Right cardiac atrium (tissue), 5 donors: ENCODE measurements around the gene SYNJ2. TPM values are rescaled to one million over a fixed set of nuclear protein-coding genes. Genes with fewer than 3 reads are reported as not detected.
A peak's percentile ranks its signal among the peaks of the same experiment; 100 is the strongest.

Experiments used
- ATAC-seq, 2 donors: fragments of 200-7000 bp; cut with Tn5 transposase; one replicate each; pipeline versions ENCODE4 v1.8.0 to v1.9.1; 2020; ENCODE audit warnings: moderate library complexity in 2 of 2, mild to moderate bottlenecking in 1 of 2
- DNase-seq, 3 donors: peaks; one replicate each; pipeline ENCODE4 v3.0.0-alpha.2; 2020
- H3K27ac ChIP-seq: one replicate; pipeline ENCODE4 v1.5.1; 2013; ENCODE audit warnings: mild to moderate bottlenecking, low read length, control low read depth, moderate library complexity
- H3K27me3 ChIP-seq: one replicate; pipeline ENCODE4 v1.6.1; 2013; ENCODE audit not compliant: control insufficient read depth, insufficient read depth
- H3K4me1 ChIP-seq: one replicate; pipeline ENCODE4 v1.6.1; 2013; ENCODE audit warnings: low read length; ENCODE audit not compliant: control insufficient read depth, insufficient read depth
- H3K4me3 ChIP-seq: one replicate; pipeline ENCODE4 v1.5.1; 2013; ENCODE audit warnings: low read length, control low read depth
- H3K9me3 ChIP-seq: one replicate; pipeline ENCODE4 v1.6.1; 2013; ENCODE audit warnings: low read length; ENCODE audit not compliant: control insufficient read depth
- WGBS: extraction: QIAGEN DNeasy Blood & Tissue Kit; methylation state at CpG from one replicate; pipeline ENCODE4 v1.1.7; 2013; 5-methylcytosine and 5-hydroxymethylcytosine counted together
- intact Hi-C, 4 donors: fragments of 100-400 bp; cut with DNase I; formaldehyde crosslinking; loops; one replicate each; pipeline versions ENCODE4 v1.11.0 to v1.14.0; 2022 to 2023
- polyA plus RNA-seq: library from polyadenylated mRNA; stranded (reverse); fragments of 200-250 nt; gene quantifications from one replicate; pipeline ENCODE4 v1.2.3, GENCODE V29; 2013
- total RNA-seq, 4 donors: library from RNA; stranded (reverse); fragmentation: NEBNext Ultra II Directional; extraction: Animal tissue kit (Norgen Biotek cat#: 25700); gene quantifications; one replicate each; pipeline ENCODE4 v1.2.1, GENCODE V29; 2021
- donor health status: healthy with polysubstance abuse.
- donor health status: DM: no; HTN: yes; CAD: no.
- donor health status: DM: no; HTN: no; CAD: no.
- donor health status: DM: no; HTN: yes; CAD: no; lungs with severe emphysema.
- donor health status: DM: yes; HTN: yes; CAD: no.

The SYNJ2 gene
- total and polyA plus RNA-seq, 5 donors: 9.5 to 26.3 (median 19.6) TPM

DNA sequence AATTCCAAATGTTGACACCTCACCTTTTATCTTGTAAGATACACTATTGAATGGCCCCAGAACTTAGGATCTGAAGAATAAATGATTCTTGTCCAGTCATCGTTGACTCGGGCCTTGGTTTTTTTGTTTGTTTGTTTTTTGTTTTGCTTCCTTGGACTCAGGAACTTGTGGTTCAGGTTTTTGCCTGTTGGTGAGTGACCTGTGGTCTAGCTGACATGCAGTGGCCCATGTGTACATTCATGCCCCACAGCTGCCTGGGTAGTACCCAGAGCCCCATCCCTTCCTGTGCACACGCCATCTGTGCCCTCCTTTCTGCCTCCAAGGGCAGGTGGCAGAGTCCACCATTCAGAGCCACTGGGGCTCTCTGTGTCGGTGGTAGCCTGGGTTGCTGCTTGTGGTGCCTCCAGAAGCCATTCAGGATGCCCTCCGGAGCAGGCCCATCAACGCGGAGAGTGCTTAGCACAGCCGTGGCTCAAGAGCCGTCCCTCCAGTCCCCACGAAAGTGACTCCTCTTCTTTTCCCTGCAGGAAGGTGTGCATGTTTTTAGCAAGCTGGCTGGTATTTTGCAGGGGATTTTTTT, 85.9 kb downstream of the SYNJ2 start:
- ATAC-seq: no peak
- Histone ChIP-seq H3K27ac (no peak overlapping the region), H3K4me1 (no peaks in the 10 kb centered on the region), H3K27me3 (no peaks in the 10 kb centered on the region), H3K4me3 (no peak overlapping the region), H3K9me3 (no peaks in the 10 kb centered on the region)
- no peak for DNase-seq
- intact Hi-C loops: loop anchor here in 3 of 4 donors (5.0 to 10.0 kb wide), 2 partner anchors 83 to 85 kb away; partner anchors contain the start of gene SYNJ2 (in 3 of the 3)
- WGBS: 86% methylated on average over 10 of the region's 10 CpGs

DNA sequence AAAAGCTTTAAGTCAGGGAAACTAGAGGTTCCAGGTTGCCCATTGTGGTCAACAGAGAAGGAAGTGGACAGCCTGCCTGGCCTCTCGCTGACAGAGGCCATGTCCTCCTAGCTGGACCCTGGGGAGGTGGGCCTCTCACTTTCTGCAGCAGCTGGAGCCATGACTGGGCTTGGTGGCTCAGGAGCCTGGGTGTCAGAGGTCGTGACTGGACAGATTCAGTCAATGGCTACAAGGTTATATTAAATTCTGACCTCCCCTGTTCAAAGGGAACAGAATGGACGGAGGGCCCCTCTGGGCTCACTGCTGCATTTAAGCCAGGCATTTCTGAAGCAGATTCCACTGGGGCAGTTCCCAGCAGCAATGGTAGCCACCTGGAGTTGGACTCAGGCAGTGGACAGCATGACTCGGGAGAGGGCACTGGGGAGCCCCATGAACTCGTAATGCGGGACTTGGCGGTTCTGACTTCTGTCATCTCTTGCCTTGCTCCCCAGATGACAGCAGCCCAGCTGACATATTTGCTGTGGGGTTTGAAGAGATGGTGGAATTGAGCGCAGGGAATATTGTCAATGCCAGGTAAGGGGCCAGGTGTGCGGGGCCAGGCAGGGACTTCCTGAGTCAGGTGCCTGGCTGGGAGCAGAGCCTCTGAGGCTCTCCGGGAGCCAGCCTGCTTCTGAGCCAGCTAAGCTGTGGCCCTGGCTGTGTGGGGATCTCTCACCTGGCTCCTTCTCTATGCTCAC, 86.7 kb downstream of the SYNJ2 start:
- intact Hi-C loops: loop anchor here in 3 of 4 donors (5.0 to 10.0 kb wide), 2 partner anchors 84 to 86 kb away; partner anchors contain the start of gene SYNJ2 (in 3 of the 3)
- DNase-seq (no peak), ATAC-seq (no peak)
- H3K27ac ChIP-seq: no peak overlapping the region
- WGBS: 92% methylated on average over 10 of the region's 10 CpGs
- no peak overlapping the region for H3K4me3 ChIP-seq
- H3K27me3 ChIP-seq: no peaks in the 10 kb centered on the region
- no peaks in the 10 kb centered on the region for H3K4me1 ChIP-seq
- no peaks in the 10 kb centered on the region for H3K9me3 ChIP-seq

DNA sequence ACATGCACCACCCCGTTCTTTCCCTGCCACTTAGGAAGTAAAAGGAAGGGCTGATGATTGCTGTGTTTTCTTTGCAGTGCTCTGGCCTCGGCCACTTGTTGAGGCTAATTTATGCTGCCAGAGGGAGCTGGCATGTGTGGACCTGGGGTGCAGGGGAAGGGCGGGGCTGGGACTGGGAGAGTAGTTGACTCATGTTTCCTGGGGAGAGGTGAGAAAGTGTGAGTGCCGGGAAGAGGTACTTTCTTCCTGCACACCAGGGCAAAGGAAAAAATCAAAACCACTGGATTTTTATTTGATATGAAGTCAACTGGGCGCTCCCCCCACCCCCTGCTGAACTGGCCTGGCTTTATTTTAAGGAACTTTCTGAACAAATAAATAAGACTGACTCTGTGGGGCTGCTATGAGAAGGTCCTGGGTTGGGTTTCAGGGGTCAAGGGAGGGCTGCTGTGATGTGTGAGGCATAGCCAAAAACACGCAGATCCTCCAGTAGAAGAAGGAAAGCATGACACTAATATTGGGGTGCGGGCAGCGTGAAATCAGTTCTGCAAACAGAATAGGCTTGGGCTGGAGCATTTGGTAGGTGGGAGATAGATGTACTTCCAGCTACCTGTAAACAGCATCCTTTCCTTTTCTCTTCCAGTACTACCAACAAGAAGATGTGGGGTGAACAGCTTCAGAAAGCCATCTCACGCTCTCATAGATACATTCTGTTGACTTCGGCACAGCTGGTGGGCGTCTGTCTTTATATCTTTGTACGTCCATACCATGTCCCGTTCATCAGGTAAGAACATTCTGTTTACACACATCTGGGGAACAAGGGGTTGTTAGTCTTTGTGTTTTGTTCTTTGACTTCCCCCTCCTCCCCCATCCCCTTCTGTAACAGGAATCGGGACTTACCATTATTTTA, 87.5 kb downstream of the SYNJ2 start:
- peak; percentile 62 to 80 for ATAC-seq
- H3K27me3 ChIP-seq: no peaks in the 10 kb centered on the region
- no peaks in the 10 kb centered on the region for H3K9me3 ChIP-seq
- intact Hi-C loops: loop anchor here in 3 of 4 donors (5.0 to 10.0 kb wide), 2 partner anchors 84 to 87 kb away; partner anchors contain the start of gene SYNJ2 (in 3 of the 3)
- no peaks in the 10 kb centered on the region for H3K4me1 ChIP-seq
- peak overlapping the region; percentile 39 for H3K27ac ChIP-seq
- no peak overlapping the region for H3K4me3 ChIP-seq
- peak; percentile 61 to 66 (median 64) for DNase-seq
- 73% methylated on average over 14 of the region's 14 CpGs for WGBS

DNA sequence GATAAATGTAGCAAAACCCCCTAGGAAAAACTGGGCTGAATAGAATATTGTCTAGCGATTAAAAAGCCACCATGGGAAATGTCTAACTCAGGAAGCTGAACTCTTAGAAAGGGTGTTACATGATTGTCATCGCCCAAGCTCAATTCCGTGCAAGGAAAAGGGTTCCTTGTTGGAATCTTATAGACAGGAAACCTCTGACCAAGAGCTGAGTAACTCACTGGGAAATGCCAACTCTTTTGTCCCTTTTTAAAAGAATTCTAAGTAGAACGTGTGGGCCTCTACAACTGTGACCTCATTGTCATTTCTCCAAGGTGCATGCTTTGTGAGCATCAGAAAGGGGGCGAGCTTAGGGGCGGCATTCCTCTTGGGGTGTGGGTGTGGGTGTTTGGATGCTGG, 88.1 kb downstream of the SYNJ2 start:
- Histone ChIP-seq H3K4me3 (no peak overlapping the region), H3K4me1 (no peaks in the 10 kb centered on the region), H3K27me3 (no peaks in the 10 kb centered on the region), H3K27ac (no peak overlapping the region), H3K9me3 (no peaks in the 10 kb centered on the region)
- intact Hi-C loops: loop anchor here (5.0 to 10.0 kb wide), 2 partner anchors 85 to 87 kb away; partner anchors contain the start of gene SYNJ2 (in 4 of the 4)
- ATAC-seq (peak in 1 of 2 donors; percentile 44), DNase-seq (no peak)
- WGBS: 68% methylated on average over 6 of the region's 6 CpGs

DNA sequence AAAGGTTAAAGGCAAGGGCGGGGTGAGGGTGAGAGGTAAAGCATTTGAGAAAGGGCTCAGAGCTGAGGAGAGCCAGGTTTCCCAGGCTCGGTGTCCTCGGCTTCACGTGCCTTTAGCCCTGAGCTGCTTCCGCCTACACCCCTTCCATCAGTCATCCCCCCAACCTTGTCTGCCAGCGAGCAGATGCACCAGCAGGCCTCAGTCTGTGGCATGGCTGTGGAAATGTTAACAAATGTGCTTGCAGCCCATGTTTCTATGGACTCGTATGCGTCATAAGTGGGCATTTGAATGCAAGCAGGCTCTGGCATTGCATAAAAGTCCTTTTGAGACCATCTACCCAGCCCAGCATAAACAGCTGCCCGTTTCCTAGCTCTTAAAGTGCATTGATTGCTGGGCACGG, 88.8 kb downstream of the SYNJ2 start:
- DNase-seq (no peak), ATAC-seq (no peak)
- intact Hi-C loops: loop anchor here in 1 of 4 donors (5.0 kb wide), 1 partner anchor 88 kb away; the partner anchor contains the start of gene SYNJ2
- Histone ChIP-seq H3K9me3 (no peaks in the 10 kb centered on the region), H3K4me1 (no peaks in the 10 kb centered on the region), H3K4me3 (no peak overlapping the region), H3K27ac (no peak overlapping the region), H3K27me3 (no peaks in the 10 kb centered on the region)
- WGBS: 93% methylated on average over 10 of the region's 10 CpGs

DNA sequence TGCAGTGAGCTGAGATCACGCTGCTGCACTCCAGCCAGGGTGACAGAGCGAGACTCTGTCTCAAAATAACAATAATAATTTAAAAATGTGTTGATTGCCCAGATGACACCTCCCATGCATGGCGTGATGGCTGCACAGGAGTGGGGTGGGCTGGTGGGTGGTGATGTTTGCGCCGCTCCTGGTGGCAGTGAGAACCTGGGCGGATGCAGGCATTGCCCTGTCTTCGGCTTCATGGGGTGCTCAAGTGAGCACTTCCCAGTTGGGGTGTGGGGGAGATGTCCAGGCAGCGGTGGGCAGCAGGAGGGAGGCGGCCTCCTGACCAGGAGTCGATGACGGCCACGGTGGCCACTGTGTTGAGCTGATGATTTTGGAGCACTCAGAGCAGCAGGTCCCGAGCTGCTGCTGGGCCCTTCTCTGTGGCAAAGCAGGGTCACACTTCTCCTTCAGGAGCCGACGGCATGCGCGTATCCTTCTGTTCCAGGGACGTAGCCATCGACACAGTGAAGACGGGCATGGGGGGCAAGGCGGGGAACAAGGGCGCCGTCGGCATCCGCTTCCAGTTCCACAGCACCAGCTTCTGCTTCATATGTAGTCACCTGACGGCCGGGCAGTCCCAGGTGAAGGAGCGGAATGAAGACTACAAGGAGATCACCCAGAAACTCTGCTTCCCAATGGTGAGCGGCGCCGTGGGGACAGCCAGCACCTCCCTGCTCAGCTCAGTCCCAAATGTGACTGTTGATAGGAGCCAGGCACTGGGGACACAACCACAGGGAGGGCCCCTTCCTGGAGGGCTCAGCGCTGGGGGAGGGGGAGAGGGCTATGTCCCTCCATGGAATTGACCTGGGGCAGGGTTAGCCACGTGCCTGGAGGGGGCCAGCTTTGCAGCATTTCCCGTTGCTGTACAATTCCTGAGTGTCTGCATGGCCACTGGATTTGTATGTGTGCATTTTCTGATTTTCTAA, 89.7 kb downstream of the SYNJ2 start:
- Histone ChIP-seq H3K27me3 (no peaks in the 10 kb centered on the region), H3K4me3 (no peak overlapping the region), H3K27ac (no peak overlapping the region), H3K4me1 (no peaks in the 10 kb centered on the region), H3K9me3 (no peaks in the 10 kb centered on the region)
- peak; percentile 14 to 21 for ATAC-seq
- intact Hi-C loops: loop anchor here in 1 of 4 donors (5.0 kb wide), 1 partner anchor 89 kb away; the partner anchor contains the start of gene SYNJ2
- DNase-seq: peak in 1 of 3 donors; percentile 46
- 87% methylated on average over 34 of the region's 34 CpGs for WGBS

DNA sequence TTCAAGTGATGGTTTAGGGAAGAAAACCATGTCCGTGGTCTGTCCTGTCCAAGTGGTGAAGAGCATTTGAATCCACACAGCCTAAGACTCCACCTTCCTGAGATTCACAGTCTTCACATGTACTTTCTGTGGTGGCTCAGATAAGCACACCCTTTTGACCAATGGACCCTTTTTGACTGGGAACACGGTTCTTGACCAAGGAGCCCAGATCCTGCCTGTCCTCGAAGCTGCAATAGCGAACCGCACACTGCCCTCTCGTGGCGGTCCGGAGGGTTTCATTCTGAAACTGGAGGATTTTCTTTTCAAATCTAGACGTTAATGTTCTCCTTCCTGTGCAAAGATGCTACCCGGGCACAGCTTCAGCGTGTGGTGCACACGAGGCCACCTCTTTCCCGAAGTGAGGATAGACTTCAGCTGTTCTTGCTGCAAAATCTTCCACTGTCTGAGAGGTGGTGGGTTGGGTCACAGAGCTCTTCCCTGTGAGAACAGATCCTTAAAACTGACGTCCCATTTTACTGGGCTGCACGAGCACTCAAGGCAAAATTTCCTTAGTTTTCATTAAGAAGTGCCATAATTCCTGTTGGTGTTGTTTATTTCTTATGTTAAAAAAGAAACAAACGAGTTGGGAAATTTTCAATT, 90.5 kb downstream of the SYNJ2 start:
- Histone ChIP-seq H3K9me3 (no peaks in the 10 kb centered on the region), H3K4me3 (no peak overlapping the region), H3K4me1 (no peaks in the 10 kb centered on the region), H3K27ac (no peak overlapping the region), H3K27me3 (no peaks in the 10 kb centered on the region)
- intact Hi-C loops: loop anchor here in 1 of 4 donors (5.0 kb wide), 1 partner anchor 90 kb away; the partner anchor contains the start of gene SYNJ2
- DNase-seq (peak; percentile 73 to 89 (median 88)), ATAC-seq (peak; percentile 52 to 68)
- WGBS: 18% methylated on average over 16 of the region's 16 CpGs

DNA sequence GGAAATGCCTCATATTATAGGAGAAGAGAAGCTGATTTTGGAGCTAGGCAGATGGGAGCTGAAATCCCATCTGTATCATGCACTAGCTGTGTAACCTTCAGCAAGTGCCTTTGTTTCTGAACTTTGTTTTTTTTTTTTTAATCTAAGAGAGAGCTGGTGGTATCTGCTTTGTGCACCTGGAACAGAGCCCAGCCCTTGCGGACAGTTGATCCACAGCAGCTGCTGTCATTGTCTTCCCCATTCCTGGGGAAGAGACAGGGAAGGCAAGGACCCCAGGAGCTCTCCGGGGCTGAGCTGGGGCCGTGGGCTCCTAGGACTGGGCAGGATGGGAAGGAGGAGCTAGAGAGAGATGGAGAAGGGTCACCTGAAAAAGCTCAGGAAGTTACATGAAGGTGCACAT, 92.1 kb downstream of the SYNJ2 start:
- Histone ChIP-seq H3K4me1 (no peaks in the 10 kb centered on the region), H3K9me3 (no peaks in the 10 kb centered on the region), H3K4me3 (no peak overlapping the region), H3K27ac (no peak overlapping the region), H3K27me3 (no peaks in the 10 kb centered on the region)
- ATAC-seq (no peak), DNase-seq (no peak)
- intact Hi-C loops: loop anchor here in 1 of 4 donors (5.0 kb wide), 1 partner anchor 91 kb away; the partner anchor contains the start of gene SYNJ2
- 43% methylated on average over 3 of the region's 3 CpGs for WGBS

DNA sequence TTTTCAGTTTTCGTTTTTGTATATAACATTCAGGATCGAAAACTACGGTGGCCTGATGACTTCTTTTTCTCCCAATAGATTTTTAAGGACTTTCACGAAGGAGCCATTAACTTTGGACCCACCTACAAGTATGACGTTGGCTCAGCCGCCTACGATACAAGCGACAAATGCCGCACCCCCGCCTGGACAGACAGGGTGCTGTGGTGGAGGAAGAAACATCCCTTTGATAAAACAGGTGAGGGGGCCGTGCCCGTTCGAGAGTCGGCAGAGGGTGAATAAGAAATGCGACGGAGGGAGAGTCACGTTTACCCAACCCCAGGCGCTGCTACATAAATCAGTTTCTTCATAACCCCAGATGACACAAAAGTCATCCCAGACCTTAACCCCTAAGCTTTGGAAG, 94.9 kb downstream of the SYNJ2 start:
- DNase-seq: peak in 1 of 3 donors; percentile 54

More for the DNA sequence above, 94.9 kb downstream of the SYNJ2 start:
- H3K27me3 ChIP-seq: no peaks in the 10 kb centered on the region
- intact Hi-C loops: no loop called here
- ATAC-seq: no peak
- no peak overlapping the region for H3K4me3 ChIP-seq
- 95% methylated on average over 18 of the region's 18 CpGs for WGBS
- H3K4me1 ChIP-seq: no peaks in the 10 kb centered on the region
- H3K27ac ChIP-seq: no peak overlapping the region
- H3K9me3 ChIP-seq: no peaks in the 10 kb centered on the region
